WTC11 (cell line): ENCODE measurements around the gene PUSL1. TPM values are rescaled to one million over a fixed set of nuclear protein-coding genes. Genes with fewer than 3 reads are reported as not detected.

Experiments used
- ATAC-seq: fragments of 200-7000 bp; cut with Tn5 transposase; 2 replicates; pipeline ENCODE4 v1.10.0; 2021; ENCODE audit warnings: mild to moderate bottlenecking, moderate library complexity
- CTCF ChIA-PET: fragments of 300-600 bp; sonication (Branson Sonifier 250); formaldehyde crosslinking; loops from one replicate; lab custom pipeline; 2021; ENCODE audit warnings: antibody characterized with exemption; lab: Charles Lee
- POLR2A ChIA-PET: fragments of 350-600 bp; sonication (Branson Sonifier 250); formaldehyde crosslinking; loops from one replicate; lab custom pipeline; 2021; ENCODE audit warnings: antibody characterized with exemption; lab: Charles Lee
- DNase-seq: peaks from one replicate; pipeline ENCODE4 v3.0.0; 2021; ENCODE audit warnings: low spot score
- H3K27ac Mint-ChIP-seq: 2 replicates; pipeline ENCODE4 v1.8.0; 2021; ENCODE audit warnings: mixed read lengths
- H3K27me3 Mint-ChIP-seq: 2 replicates; pipeline ENCODE4 v1.8.0; 2021; ENCODE audit warnings: low read depth, mild to moderate bottlenecking, moderate library complexity, mixed read lengths
- H3K36me3 Mint-ChIP-seq: 2 replicates; pipeline ENCODE4 v1.8.0; 2021; ENCODE audit warnings: mixed read lengths
- H3K4me1 Mint-ChIP-seq: 2 replicates; pipeline ENCODE4 v1.8.0; 2022; ENCODE audit warnings: mixed read lengths
- H3K4me3 Mint-ChIP-seq: 2 replicates; pipeline ENCODE4 v1.8.0; 2021; ENCODE audit warnings: mild to moderate bottlenecking, moderate library complexity, mixed read lengths
- H3K9me3 Mint-ChIP-seq: 2 replicates; pipeline ENCODE4 v1.8.0; 2021; ENCODE audit warnings: mixed read lengths
- AR ChIP-seq: fragments of 250-450 bp; sonication (Bioruptor Pico); IDR thresholded peaks from 2 replicates; pipeline ENCODE4 v1.9.0; 2021; ENCODE audit warnings: mild to moderate bottlenecking
- CTCF ChIP-seq: fragments of 200-600 bp; IDR thresholded peaks from 2 replicates; pipeline ENCODE4 v1.8.0; 2022; ENCODE audit warnings: antibody characterized with exemption
- E2F5 ChIP-seq: sonication (generic); formaldehyde crosslinking; IDR thresholded peaks from 2 replicates; pipeline ENCODE4 v1.8.1; 2022; ENCODE audit warnings: mild to moderate bottlenecking, moderate library complexity, missing genetic modification reagents
- IRF2 ChIP-seq: sonication (generic); formaldehyde crosslinking; IDR thresholded peaks from 2 replicates; pipeline ENCODE4 v1.8.0; 2022; ENCODE audit warnings: low read depth, missing genetic modification reagents, borderline replicate concordance
- JUN ChIP-seq: sonication (generic); formaldehyde crosslinking; IDR thresholded peaks from 2 replicates; pipeline ENCODE4 v1.8.0; 2023; ENCODE audit warnings: mild to moderate bottlenecking, missing genetic modification reagents
- MAX ChIP-seq: sonication (generic); formaldehyde crosslinking; IDR thresholded peaks from 2 replicates; pipeline ENCODE4 v1.8.0; 2022; ENCODE audit warnings: mild to moderate bottlenecking, missing genetic modification reagents
- NFATC4 ChIP-seq: fragments of 250-450 bp; sonication (Bioruptor Pico); IDR thresholded peaks from 2 replicates; pipeline ENCODE4 v1.9.0; 2021; ENCODE audit warnings: mild to moderate bottlenecking
- NR3C1 ChIP-seq: sonication (generic); formaldehyde crosslinking; conservative IDR thresholded peaks from 2 replicates; pipeline ENCODE4 v1.8.1; 2023; ENCODE audit warnings: low read depth, mild to moderate bottlenecking, missing genetic modification reagents
- TEAD1 ChIP-seq: sonication (generic); formaldehyde crosslinking; IDR thresholded peaks from 2 replicates; pipeline ENCODE4 v1.8.0; 2022; ENCODE audit warnings: mild to moderate bottlenecking, missing genetic modification reagents
- TP53 ChIP-seq: sonication (generic); formaldehyde crosslinking; IDR thresholded peaks from 2 replicates; pipeline ENCODE4 v1.8.1; 2023; ENCODE audit warnings: mild to moderate bottlenecking, missing genetic modification reagents
- ZBTB43 ChIP-seq: sonication (generic); formaldehyde crosslinking; IDR thresholded peaks from 2 replicates; pipeline ENCODE4 v1.8.1; 2023; ENCODE audit warnings: mild to moderate bottlenecking, missing genetic modification reagents
- ZNF416 ChIP-seq: fragments of 250-450 bp; sonication (Bioruptor Pico); IDR thresholded peaks from 2 replicates; pipeline ENCODE4 v1.9.0; 2021; ENCODE audit warnings: mild to moderate bottlenecking, inconsistent platforms
- ZNF423 ChIP-seq: fragments of 250-450 bp; sonication (Bioruptor Pico); IDR thresholded peaks from 2 replicates; pipeline ENCODE4 v2.1.2; 2022; ENCODE audit warnings: mild to moderate bottlenecking, moderate library complexity
- ZNF671 ChIP-seq: fragments of 250-450 bp; sonication (Bioruptor Pico); IDR thresholded peaks from 2 replicates; pipeline ENCODE4 v1.8.0; 2021; ENCODE audit warnings: mild to moderate bottlenecking
- total RNA-seq: library from RNA; stranded (reverse); gene quantifications from 3 replicates; pipeline ENCODE4 v1.2.3, GENCODE V29; 2021
- TF ChIP-seq, protein P1 (sequence below): sonication (generic); formaldehyde crosslinking; IDR thresholded peaks from 2 replicates; pipeline ENCODE4 v1.8.1; 2022; ENCODE audit warnings: low read depth, missing genetic modification reagents, borderline replicate concordance
- TF ChIP-seq, protein P2 (sequence below): sonication (generic); formaldehyde crosslinking; IDR thresholded peaks from 2 replicates; pipeline ENCODE4 v1.8.0; 2022; ENCODE audit warnings: mild to moderate bottlenecking, missing genetic modification reagents
- TF ChIP-seq, protein P3 (sequence below): fragments of 250-450 bp; sonication (Bioruptor Pico); IDR thresholded peaks from 2 replicates; pipeline ENCODE4 v1.9.0; 2021; ENCODE audit warnings: mild to moderate bottlenecking

The PUSL1 gene
- total RNA-seq, 1 experiment from 2014 or later = 51.5 TPM

GRCh38 chr1:1314237-1314586 lies 5.8 kb downstream of the PUSL1 start:
- Mint-ChIP-seq H3K4me3 (no peak overlapping the region), H3K36me3 (peaks cover 19% of the 10 kb centered on the region), H3K27ac (no peak overlapping the region), H3K27me3 (no peaks in the 10 kb centered on the region), H3K9me3 (no peaks in the 10 kb centered on the region), H3K4me1 (peaks cover 15% of the 10 kb centered on the region)
- ATAC-seq (no peak), DNase-seq (no peak)
- POLR2A ChIA-PET = interaction anchor here (0.6 kb wide), 1 partner anchor 40 kb away, joined by 3 read pairs; no protein-coding TSS in a partner anchor
- CTCF ChIA-PET = interaction anchor here (1.4 kb wide), 1 partner anchor 23 kb away, joined by 5 read pairs; no protein-coding TSS in a partner anchor
- no peak for TF ChIP-seq E2F5
- TF ChIP-seq NR3C1 = no peak
- TF ChIP-seq, protein P1, sequence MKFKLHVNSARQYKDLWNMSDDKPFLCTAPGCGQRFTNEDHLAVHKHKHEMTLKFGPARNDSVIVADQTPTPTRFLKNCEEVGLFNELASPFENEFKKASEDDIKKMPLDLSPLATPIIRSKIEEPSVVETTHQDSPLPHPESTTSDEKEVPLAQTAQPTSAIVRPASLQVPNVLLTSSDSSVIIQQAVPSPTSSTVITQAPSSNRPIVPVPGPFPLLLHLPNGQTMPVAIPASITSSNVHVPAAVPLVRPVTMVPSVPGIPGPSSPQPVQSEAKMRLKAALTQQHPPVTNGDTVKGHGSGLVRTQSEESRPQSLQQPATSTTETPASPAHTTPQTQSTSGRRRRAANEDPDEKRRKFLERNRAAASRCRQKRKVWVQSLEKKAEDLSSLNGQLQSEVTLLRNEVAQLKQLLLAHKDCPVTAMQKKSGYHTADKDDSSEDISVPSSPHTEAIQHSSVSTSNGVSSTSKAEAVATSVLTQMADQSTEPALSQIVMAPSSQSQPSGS = no peak
- no peak for TF ChIP-seq ZNF416 (CRISPR knock-in tag)

DNA sequence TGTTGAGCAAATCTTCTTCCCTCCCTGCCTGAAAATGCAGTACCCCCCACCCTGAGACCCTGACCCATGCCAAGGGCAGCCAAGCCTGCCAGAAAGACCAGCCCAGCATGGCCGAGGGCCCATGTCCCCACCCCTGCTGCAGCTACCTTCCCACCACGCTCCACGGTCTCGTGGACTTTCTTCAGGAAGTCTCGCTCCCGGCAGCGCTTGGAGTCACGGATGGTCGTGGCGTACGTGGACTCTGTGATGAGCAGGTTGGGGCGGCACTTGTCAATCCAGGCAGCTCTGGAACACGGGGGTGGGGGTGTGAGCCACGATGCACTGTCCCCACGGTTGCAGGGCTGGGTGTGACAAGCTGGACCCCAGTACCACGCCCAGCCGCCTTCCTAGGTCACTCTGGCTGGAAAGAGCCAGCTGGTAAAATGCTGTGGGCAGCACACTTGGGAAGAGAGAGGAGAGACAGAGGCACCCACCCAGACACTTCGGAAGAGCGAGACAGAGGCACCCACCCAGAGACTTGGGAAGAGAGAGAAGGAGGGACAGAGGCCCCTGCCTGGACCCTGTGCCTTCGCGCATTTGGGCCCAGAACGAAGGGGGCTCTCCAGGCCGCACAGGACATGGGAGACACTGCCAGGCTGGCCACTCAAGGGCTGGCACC lies 6.4 kb downstream of the PUSL1 start:
- peak overlapping the region; percentile 85 for H3K27ac Mint-ChIP-seq
- CTCF ChIA-PET = interaction anchor here (0.8 to 3.0 kb wide), 7 partner anchors 13 to 55 kb away, joined by 3 to 10 read pairs (median 5); no protein-coding TSS in a partner anchor
- no peak for ATAC-seq

More for the DNA sequence above, 6.4 kb downstream of the PUSL1 start:
- DNase-seq = no peak
- H3K9me3 Mint-ChIP-seq = no peaks in the 10 kb centered on the region
- POLR2A ChIA-PET = interaction anchor here (0.6 to 1.3 kb wide), 3 partner anchors 11 to 39 kb away, joined by 3 to 7 read pairs (median 5); no protein-coding TSS in a partner anchor
- TF ChIP-seq ZBTB43 (CRISPR knock-in tag) (no peak), IRF2 (CRISPR knock-in tag) (no peak), ZNF423 (CRISPR knock-in tag) (no peak), TEAD1 (CRISPR knock-in tag) (no peak), JUN (CRISPR knock-in tag) (no peak), NFATC4 (CRISPR knock-in tag) (no peak), CTCF (no peak), AR (CRISPR knock-in tag) (no peak), TP53 (no peak), ZNF671 (CRISPR knock-in tag) (no peak), MAX (CRISPR knock-in tag) (no peak)
- TF ChIP-seq, protein P2, sequence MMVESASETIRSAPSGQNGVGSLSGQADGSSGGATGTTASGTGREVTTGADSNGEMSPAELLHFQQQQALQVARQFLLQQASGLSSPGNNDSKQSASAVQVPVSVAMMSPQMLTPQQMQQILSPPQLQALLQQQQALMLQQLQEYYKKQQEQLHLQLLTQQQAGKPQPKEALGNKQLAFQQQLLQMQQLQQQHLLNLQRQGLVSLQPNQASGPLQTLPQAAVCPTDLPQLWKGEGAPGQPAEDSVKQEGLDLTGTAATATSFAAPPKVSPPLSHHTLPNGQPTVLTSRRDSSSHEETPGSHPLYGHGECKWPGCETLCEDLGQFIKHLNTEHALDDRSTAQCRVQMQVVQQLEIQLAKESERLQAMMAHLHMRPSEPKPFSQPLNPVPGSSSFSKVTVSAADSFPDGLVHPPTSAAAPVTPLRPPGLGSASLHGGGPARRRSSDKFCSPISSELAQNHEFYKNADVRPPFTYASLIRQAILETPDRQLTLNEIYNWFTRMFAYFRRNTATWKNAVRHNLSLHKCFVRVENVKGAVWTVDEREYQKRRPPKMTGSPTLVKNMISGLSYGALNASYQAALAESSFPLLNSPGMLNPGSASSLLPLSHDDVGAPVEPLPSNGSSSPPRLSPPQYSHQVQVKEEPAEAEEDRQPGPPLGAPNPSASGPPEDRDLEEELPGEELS = no peak
- TF ChIP-seq, protein P3, sequence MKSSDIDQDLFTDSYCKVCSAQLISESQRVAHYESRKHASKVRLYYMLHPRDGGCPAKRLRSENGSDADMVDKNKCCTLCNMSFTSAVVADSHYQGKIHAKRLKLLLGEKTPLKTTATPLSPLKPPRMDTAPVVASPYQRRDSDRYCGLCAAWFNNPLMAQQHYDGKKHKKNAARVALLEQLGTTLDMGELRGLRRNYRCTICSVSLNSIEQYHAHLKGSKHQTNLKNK (CRISPR knock-in tag) = no peak
- TF ChIP-seq, all 79 proteins: peak for 0
- H3K27me3 Mint-ChIP-seq = no peaks in the 10 kb centered on the region
- H3K4me1 Mint-ChIP-seq = peaks cover 15% of the 10 kb centered on the region
- peaks cover 24% of the 10 kb centered on the region for H3K36me3 Mint-ChIP-seq
- no peak overlapping the region for H3K4me3 Mint-ChIP-seq
